HEK293 (cell line): Measurements from ENCODE around the gene DTNA.

Source experiments
- CTCF ChIA-PET: fragments of 350-600 bp; formaldehyde crosslinking; extraction: SDS; loops from one replicate; lab custom pipeline; 2021; ENCODE audit warnings: antibody characterized with exemption; lab: Yijun Ruan, JAX
- POLR2A ChIA-PET: fragments of 300-600 bp; formaldehyde crosslinking; extraction: SDS; loops from one replicate; lab custom pipeline; 2020; ENCODE audit warnings: antibody characterized with exemption, inconsistent platforms; lab: Yijun Ruan, JAX
- H3K27ac ChIP-seq: fragments of 200-500 bp; sonication (Bioruptor generic); 2 replicates; pipeline ENCODE4 v1.5.1; 2014; ENCODE audit warnings: low read depth, low read length, control low read depth, inconsistent platforms; ENCODE audit errors: extremely low read depth
- H3K36me3 ChIP-seq, 2 experiments: fragments of 200-500 bp in 1 of 2; sonication (Bioruptor generic) in 1 of 2; 1 replicate in 1 of 2; 2 replicates in 1 of 2; pipeline ENCODE4 v1.5.1; 2014 to 2017; ENCODE audit warnings: inconsistent platforms in 2 of 2, low read length in 2 of 2; ENCODE audit not compliant: control insufficient read depth in 2 of 2, insufficient read depth in 1 of 2
- H3K4me1 ChIP-seq: fragments of 200-500 bp; sonication (Bioruptor generic); 2 replicates; pipeline ENCODE4 v1.5.1; 2014; ENCODE audit warnings: mild to moderate bottlenecking, low read length, inconsistent platforms; ENCODE audit not compliant: control insufficient read depth, insufficient read depth
- H3K4me3 ChIP-seq: 2 replicates; pipeline ENCODE4 v1.5.1; 2011; ENCODE audit warnings: low read depth, mild to moderate bottlenecking, control low read depth, low read length, moderate library complexity
- H3K9me3 ChIP-seq: fragments of 200-500 bp; sonication (Bioruptor generic); 2 replicates; pipeline ENCODE4 v1.5.1; 2014; ENCODE audit warnings: low read depth, low read length, inconsistent platforms; ENCODE audit not compliant: control insufficient read depth, insufficient read depth
- AEBP2 ChIP-seq: fragments of 450-650 bp; formaldehyde crosslinking; IDR thresholded peaks from 2 replicates; pipeline ENCODE4 v1.5.1; 2016; ENCODE audit warnings: missing biosample characterization, missing genetic modification characterization, borderline replicate concordance
- BCL11B ChIP-seq: fragments of 450-650 bp; formaldehyde crosslinking; IDR thresholded peaks from 2 replicates; pipeline ENCODE4 v1.5.1; 2016; ENCODE audit warnings: low read depth, missing biosample characterization, missing genetic modification characterization
- PBX3 ChIP-seq: sonication (generic); formaldehyde crosslinking; IDR thresholded peaks from 2 replicates; pipeline ENCODE4 v1.8.1; 2022; ENCODE audit warnings: mild to moderate bottlenecking, moderate library complexity, missing genetic modification reagents
- SALL2 ChIP-seq: fragments of 450-650 bp; formaldehyde crosslinking; IDR thresholded peaks from 2 replicates; pipeline ENCODE4 v1.5.0; 2017; ENCODE audit warnings: missing biosample characterization, mild to moderate bottlenecking, missing genetic modification characterization, borderline replicate concordance
- SETDB1 ChIP-seq: IDR thresholded peaks from one replicate; pipeline ENCODE4 v1.6.1; 2017; ENCODE audit warnings: mild to moderate bottlenecking, low read length, moderate library complexity, mixed read lengths; ENCODE audit not compliant: insufficient read length
- SP7 ChIP-seq: fragments of 450-650 bp; formaldehyde crosslinking; IDR thresholded peaks from 2 replicates; pipeline ENCODE4 v1.5.1; 2016; ENCODE audit warnings: missing biosample characterization, missing genetic modification characterization
- ZNF121 ChIP-seq: fragments of 450-650 bp; formaldehyde crosslinking; IDR thresholded peaks from 2 replicates; pipeline ENCODE4 v1.5.1; 2016; ENCODE audit warnings: missing biosample characterization, missing genetic modification characterization
- ZNF2 ChIP-seq: fragments of 450-650 bp; formaldehyde crosslinking; IDR thresholded peaks from 2 replicates; pipeline ENCODE4 v1.5.1; 2016; ENCODE audit warnings: missing biosample characterization, missing genetic modification characterization
- ZNF274 ChIP-seq, 2 experiments: fragments of 200-500 bp in 1 of 2; fragments of 450-650 bp in 1 of 2; sonication (Bioruptor generic) in 1 of 2; formaldehyde crosslinking in 1 of 2; IDR thresholded peaks; 2 replicates each; pipeline versions ENCODE4 v1.5.1 to v1.6.1; 2014 to 2016; ENCODE audit warnings: borderline replicate concordance in 1 of 2, inconsistent platforms in 1 of 2, low read length in 1 of 2, missing biosample characterization in 1 of 2, missing genetic modification characterization in 1 of 2
- ZNF302 ChIP-seq: fragments of 450-650 bp; formaldehyde crosslinking; IDR thresholded peaks from 2 replicates; pipeline ENCODE4 v1.5.1; 2016; ENCODE audit warnings: missing biosample characterization, missing genetic modification characterization, low read depth
- ZNF311 ChIP-seq: fragments of 450-650 bp; formaldehyde crosslinking; IDR thresholded peaks from 2 replicates; pipeline ENCODE4 v1.5.1; 2017; ENCODE audit warnings: missing biosample characterization, missing genetic modification characterization, borderline replicate concordance
- ZNF521 ChIP-seq: fragments of 450-650 bp; formaldehyde crosslinking; IDR thresholded peaks from 2 replicates; pipeline ENCODE4 v1.5.1; 2017; ENCODE audit warnings: missing biosample characterization, mild to moderate bottlenecking, missing genetic modification characterization
- ZNF555 ChIP-seq: fragments of 450-650 bp; formaldehyde crosslinking; conservative IDR thresholded peaks from 2 replicates; pipeline ENCODE4 v1.5.1; 2017; ENCODE audit warnings: missing biosample characterization, mild to moderate bottlenecking, missing genetic modification characterization, inconsistent platforms
- ZNF558 ChIP-seq: fragments of 450-650 bp; formaldehyde crosslinking; IDR thresholded peaks from 2 replicates; pipeline ENCODE4 v1.5.1; 2016; ENCODE audit warnings: missing biosample characterization, missing genetic modification characterization
- ZNF560 ChIP-seq: fragments of 450-650 bp; formaldehyde crosslinking; IDR thresholded peaks from 2 replicates; pipeline ENCODE4 v1.5.1; 2017; ENCODE audit warnings: missing biosample characterization, missing genetic modification characterization, borderline replicate concordance
- ZNF660 ChIP-seq: fragments of 450-650 bp; IDR thresholded peaks from 2 replicates; pipeline ENCODE4 v1.5.1; 2018; ENCODE audit warnings: missing biosample characterization, mild to moderate bottlenecking, missing genetic modification characterization
- ZNF768 ChIP-seq: fragments of 450-650 bp; formaldehyde crosslinking; IDR thresholded peaks from 2 replicates; pipeline ENCODE4 v1.5.1; 2018; ENCODE audit warnings: missing biosample characterization, mild to moderate bottlenecking, missing genetic modification characterization
- ZNF843 ChIP-seq: fragments of 450-650 bp; formaldehyde crosslinking; IDR thresholded peaks from 2 replicates; pipeline ENCODE4 v1.5.1; 2016; ENCODE audit warnings: missing biosample characterization, missing genetic modification characterization
- TF ChIP-seq, protein P1 (sequence below): fragments of 450-650 bp; formaldehyde crosslinking; IDR thresholded peaks from 2 replicates; pipeline ENCODE4 v1.5.1; 2016; ENCODE audit warnings: missing biosample characterization, missing genetic modification characterization

Gene DTNA

DNA sequence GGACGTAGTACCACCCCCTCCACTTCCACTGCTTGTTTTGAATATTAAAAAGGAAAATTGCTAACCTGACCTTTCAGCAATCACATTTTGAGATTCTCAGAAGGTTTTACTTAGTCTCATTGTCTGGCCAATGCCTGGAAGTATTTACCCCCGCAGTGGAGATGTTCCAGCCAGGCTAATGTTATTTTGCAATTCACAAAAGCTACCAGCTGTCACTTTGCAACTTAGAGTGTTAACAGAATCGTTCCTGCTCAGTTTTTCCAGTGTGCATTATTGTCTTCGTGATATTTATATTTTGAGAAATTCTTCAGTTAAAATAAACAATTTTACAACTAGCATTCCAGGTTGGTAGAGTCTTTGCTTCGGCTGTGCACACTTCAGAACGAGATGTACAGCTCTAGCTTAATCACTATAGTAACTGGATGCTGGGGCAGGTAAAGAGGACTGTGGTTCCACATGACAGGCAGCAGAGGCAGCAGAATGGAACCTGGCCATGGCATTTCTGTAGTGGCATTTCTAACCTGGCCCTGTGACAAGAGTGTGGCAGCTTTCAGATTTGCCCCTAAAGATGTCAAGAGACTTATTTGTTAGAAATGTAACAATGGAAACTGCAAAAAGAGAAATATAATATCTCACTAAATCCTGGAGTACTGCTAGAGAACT lies 85.1 kb downstream of the DTNA start (continued):
- no peak for TF ChIP-seq ZNF311 (tag by site-specific recombination)
- TF ChIP-seq ZNF521 (tag by site-specific recombination): no peak

DNA sequence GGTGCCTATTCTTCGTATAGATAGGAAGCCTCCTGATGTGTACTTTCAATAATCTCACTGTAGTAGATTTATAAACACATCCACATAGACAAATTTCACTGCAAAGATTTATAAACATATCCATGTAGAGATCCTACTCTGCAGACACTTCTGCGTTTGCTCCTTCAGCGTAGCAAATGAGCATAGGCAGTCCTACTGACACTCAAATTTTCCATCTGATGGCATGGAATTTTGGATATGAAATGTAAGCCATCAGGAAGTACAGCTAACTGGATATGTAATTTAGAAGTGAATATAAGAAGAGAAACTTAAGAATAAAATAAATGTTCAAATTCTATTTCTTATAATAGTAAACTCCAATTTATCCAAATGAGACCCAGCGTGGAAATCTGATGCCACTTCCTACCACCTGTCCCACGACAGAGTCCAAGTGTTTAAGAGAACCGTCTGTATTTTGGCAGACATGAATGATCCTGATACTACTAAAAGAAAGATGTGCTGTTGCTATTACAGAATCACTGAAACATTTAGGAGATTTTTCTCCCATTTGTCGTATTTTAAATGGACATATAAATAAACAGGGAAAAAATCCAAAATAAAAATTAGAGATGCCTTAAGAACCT lies 86.0 kb downstream of the DTNA start:
- H3K4me1 ChIP-seq: no peaks in the 10 kb centered on the region
- H3K36me3 ChIP-seq: peaks cover 0 to 18% of the 10 kb centered on the region in 2 experiments; a peak in 1 of 3 replicates
- CTCF ChIA-PET: interaction anchor here (0.6 to 1.4 kb wide), 4 partner anchors 9 to 673 kb away, joined by 3 to 5 read pairs (median 4); no protein-coding TSS in a partner anchor
- no peak overlapping the region for H3K27ac ChIP-seq
- POLR2A ChIA-PET: no interaction called here
- no peaks in the 10 kb centered on the region for H3K9me3 ChIP-seq
- no peak overlapping the region for H3K4me3 ChIP-seq
- TF ChIP-seq ZNF558 (tag by site-specific recombination) (no peak), AEBP2 (tag by site-specific recombination) (no peak), ZNF555 (tag by site-specific recombination) (no peak), ZNF768 (tag by site-specific recombination) (no peak), ZNF2 (tag by site-specific recombination) (no peak), PBX3 (no peak), ZNF660 (tag by site-specific recombination) (no peak), ZNF274 (IDR thresholded peaks at IDR 0.05; ENCODE audit: low read length) (no peak), ZNF274 (tag by site-specific recombination; IDR thresholded peaks at IDR 0.05; ENCODE audit: borderline replicate concordance) (no peak), ZNF302 (no peak), BCL11B (tag by site-specific recombination) (no peak), ZNF843 (tag by site-specific recombination) (no peak), SETDB1 (no peak), ZNF560 (no peak), SALL2 (tag by site-specific recombination) (no peak), SP7 (tag by site-specific recombination) (no peak), ZNF121 (tag by site-specific recombination) (no peak)
- TF ChIP-seq, protein P1, sequence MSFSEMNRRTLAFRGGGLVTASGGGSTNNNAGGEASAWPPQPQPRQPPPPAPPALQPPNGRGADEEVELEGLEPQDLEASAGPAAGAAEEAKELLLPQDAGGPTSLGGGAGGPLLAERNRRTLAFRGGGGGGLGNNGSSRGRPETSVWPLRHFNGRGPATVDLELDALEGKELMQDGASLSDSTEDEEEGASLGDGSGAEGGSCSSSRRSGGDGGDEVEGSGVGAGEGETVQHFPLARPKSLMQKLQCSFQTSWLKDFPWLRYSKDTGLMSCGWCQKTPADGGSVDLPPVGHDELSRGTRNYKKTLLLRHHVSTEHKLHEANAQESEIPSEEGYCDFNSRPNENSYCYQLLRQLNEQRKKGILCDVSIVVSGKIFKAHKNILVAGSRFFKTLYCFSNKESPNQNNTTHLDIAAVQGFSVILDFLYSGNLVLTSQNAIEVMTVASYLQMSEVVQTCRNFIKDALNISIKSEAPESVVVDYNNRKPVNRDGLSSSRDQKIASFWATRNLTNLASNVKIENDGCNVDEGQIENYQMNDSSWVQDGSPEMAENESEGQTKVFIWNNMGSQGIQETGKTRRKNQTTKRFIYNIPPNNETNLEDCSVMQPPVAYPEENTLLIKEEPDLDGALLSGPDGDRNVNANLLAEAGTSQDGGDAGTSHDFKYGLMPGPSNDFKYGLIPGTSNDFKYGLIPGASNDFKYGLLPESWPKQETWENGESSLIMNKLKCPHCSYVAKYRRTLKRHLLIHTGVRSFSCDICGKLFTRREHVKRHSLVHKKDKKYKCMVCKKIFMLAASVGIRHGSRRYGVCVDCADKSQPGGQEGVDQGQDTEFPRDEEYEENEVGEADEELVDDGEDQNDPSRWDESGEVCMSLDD (tag by site-specific recombination): no peak
